NCI-H446 treated with DMSO at 0.1 percent for 48 hours (cell line): ENCODE results near the gene GPR6.

Experiments
- DNase-seq: peaks from one replicate; lab custom pipeline; 2025; lab: John Stamatoyannopoulos, UW

Gene GPR6

DNA sequence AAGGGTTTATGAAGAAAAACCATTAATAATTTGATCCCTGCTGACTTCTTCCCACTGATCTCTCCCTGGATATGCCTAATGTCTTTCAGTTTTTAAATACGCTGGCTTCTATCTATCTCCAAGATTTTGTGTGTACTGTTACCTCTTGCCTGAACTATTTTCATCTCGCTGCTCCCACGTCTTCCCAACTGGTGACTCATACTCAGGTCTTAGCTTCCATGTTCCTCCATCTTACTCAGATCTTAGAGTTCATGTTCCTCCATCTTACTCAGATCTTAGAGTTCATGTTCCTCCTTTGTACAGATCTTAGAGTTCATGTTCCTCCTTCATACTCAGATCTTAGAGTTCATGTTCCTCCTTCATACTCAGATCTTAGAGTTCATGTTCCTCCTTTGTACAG lies 21.6 kb downstream of the GPR6 start:
- no peak for DNase-seq

DNA sequence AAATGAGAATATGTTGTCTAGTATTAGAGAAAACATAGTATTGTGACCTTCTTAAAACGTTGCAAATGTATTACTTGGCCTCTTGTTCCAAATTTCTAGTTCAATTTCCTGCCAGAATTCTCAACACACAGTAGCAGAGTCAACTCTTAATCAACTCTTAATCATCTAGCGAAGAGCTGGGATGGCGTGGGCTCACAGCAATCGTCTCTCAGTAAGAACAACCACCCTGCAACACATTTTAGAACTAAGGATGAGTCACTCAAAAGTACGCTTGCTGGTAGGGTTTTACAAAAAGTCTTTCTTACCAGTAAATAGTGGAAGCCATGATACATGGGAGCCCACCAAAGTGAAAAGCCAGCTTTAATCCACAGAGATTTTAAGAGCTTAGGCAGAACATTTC lies 24.6 kb downstream of the GPR6 start:
- DNase-seq: no peak

DNA sequence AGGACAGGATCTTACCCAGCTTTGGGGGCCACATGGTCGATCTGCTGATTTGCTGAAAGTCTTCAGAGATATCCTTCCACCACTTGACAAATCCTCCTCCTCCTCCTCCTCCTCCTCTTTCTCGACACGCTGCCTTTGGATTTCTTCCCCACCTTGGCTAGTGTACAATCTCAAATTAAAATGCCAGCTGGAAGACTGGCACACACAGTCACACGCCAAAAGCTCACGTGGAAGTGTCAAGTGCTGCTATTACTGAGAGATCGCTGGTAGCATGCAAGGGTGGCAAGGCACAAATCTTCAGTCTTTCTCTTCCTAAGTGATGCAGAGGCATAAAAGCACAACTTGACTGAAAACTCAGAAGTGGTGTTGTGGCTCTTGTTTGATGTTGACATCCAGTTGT lies 35.3 kb downstream of the GPR6 start:
- DNase-seq: no peak

DNA sequence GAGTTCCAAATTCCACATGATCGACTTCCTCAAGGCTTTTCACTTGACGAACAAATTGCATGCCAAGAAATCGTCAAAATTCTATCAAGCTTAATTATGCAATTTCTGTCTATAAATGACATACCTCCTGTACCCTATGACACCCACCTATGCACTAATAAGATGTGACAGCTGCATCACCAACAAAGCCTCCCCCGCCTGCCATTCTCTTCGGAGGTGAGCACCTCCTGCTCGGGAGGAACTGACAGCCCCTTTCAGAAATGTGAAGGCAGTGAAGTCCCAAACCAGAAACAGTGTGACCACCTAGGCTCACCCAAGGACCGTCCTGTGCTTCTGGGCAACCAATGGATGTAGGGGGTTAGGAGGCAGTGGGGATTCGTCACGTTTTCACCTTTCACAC lies 37.1 kb downstream of the GPR6 start:
- DNase-seq: no peak

DNA sequence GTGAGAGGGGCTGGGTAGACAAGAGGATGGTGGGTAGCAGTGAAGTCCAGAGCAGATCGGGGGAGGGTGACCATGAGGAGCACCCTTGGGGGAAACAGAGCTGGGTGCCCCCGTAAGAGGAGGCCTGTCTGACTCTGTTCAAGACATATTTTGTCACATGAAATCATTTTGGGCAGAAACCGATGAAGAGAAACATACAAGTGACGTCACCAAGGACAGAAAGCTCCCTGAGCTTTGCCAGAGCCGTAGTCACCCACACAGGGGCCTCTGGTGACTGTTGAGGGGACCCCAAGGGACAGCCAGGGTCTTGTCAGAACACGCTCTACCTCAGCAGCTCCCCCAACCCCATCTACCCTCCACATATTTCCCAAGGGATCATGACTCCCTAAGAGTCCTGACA lies 39.2 kb downstream of the GPR6 start:
- no peak for DNase-seq

DNA sequence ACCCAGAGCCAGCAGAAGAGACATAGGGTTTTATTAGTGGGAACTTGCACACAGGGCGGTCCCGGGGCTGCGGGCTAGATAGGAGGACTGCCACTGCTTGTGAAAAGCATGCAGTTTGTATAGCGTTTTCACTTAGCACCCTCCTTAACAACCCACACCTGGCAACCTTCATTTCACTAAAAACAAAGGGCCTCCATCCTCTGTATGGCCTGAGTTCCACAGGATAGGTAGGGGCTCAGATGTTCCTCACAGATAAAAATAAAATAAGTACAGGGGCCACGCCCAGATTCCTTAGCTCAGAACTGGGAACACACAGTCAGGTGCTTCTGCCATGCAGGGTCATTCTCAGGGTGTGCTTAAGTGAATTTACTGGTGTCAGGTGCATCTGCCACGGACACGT lies 39.8 kb downstream of the GPR6 start:
- DNase-seq: no peak

DNA sequence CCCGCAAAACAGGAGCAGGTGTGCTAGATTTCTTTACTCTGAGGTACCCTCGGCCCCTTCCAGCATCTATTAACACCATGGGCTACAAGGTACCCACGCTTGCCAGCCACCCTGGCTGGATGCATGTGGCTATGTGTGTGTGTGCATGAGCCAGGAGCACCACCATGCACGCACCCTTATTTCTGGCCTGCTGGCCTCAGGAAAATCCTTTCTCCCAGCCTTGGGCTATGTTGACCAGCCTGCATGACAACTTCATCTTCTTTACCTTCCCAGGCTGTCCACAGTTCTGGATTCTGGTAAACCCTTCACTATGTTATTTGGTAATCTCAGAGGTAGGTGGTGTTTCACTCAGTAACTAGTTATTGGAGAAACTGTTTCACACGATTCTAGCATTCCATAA lies 40.4 kb downstream of the GPR6 start:
- no peak for DNase-seq

DNA sequence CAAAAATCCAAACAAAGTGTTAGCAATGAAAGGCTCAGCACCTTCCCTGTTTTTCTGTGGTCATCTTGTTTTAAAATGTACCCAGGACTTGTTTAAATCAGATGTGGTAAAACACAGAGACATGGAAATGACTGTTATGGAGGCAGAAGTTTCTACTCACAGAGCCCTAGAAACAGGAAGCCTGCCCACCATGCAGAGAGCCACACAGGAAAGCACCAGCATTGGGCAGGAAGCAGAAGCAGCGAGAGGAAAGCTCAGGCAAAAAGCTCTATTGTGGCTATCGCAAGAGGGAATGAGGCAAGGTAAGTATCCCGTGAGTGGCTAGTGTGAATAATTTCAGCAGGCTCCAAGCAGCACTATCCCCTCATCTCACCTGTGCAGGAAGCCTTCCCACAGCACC lies 42.8 kb downstream of the GPR6 start:
- no peak for DNase-seq

DNA sequence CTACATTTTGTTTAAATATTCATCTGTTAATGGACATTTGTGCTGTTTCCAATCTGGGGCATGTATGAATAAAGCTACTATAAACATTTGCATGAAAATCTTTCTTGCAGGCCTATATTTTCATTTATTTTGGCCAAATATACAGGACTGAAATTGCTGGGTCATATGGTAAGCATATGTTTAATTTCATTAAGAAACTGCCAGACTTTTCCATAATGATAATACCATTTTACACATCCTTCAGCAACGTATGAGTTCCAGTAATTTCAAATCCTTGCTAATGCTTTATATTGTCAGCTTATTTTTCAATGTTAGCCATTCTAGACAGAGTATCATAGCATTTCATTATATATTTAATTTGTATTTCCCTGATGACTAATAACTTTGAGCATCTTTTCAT lies 51.0 kb downstream of the GPR6 start:
- no peak for DNase-seq
